HG03196 (cell line): Measurements from ENCODE around the gene SH2D1B.

ENCODE experiments used
- ATAC-seq: cut with Tn5 transposase; IDR thresholded peaks from one replicate; pipeline ENCODE4 v1.9.1; 2021; ENCODE audit not compliant: unreplicated experiment

SH2D1B gene

GRCh38 chr1:162398999-162399580 is 12.8 kb downstream of the SH2D1B start:
- ATAC-seq, result no peak

- no peak for ATAC-seq
Measured at GRCh38 chr1:162397943-162398560, 13.9 kb downstream of the SH2D1B start.

GRCh38 chr1:162397039-162397448 is 14.9 kb downstream of the SH2D1B start:
- no peak for ATAC-seq

- ATAC-seq, result no peak
Measured at GRCh38 chr1:162396201-162396906, 15.6 kb downstream of the SH2D1B start.

- no peak for ATAC-seq
Measured at GRCh38 chr1:162391790-162392563, 20.0 kb downstream of the SH2D1B start.

GRCh38 chr1:162390396-162391185 is 21.3 kb downstream of the SH2D1B start:
- ATAC-seq, result no peak

- ATAC-seq, result no peak
Measured at GRCh38 chr1:162389971-162390370, 22.0 kb downstream of the SH2D1B start.

DNA sequence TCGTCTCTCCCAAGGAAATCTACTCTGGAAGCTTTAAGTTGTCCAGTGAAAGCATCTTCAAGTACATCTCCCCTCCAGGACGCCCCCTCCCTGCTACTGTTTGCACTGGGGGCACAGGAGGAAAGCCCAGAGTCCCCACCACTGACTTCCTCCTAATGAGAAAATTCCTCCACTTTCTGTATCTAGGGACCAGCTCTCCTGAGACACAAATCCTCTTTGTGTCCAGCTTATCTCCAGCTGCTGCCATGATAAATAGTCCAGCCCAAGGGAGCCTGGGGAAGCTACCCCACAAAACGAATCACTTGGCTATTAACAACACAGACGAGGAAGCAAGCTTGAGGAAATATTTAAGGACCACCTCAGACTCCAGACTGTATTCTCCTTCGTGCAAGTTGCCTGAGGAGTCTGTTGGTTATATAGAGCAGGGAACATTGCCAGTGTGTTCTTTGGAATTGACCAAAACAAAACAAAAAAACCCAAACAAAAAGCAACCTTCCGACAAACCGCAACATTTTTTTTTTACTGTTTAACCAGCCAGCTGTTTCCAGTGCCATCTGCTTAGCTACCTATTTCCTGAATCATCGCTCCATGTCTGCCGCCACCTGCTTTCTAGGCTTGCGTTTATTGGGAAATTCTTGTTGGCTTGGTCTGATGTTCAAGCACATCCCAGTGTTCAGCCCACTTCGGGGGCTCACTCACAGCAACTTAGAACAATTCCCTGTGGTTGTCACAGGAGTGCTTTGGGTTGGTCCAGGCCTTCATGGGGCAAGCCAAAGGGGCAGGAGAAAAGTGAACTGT is 22.7 kb downstream of the SH2D1B start:
- ATAC-seq, result no peak

DNA sequence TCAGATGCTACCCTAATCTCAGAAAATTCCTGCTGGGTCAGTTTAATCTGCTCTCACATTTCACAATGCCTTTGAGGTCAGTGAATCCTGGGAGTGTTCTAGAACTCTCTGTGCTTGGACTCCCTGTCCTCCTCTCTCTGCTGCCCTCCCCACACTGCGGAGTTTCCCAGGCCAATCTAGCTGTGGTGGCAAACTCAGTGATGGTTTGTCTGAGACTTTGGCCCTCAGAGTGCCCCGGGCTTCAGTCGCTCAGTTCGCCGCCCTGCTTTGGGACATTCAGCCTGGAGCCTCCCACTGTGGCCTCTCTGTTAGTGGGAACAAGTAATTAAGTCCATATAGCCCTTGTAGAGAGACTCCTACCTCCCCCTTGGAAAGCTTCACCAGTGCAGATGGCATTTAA is 23.3 kb downstream of the SH2D1B start:
- ATAC-seq, result no peak

DNA sequence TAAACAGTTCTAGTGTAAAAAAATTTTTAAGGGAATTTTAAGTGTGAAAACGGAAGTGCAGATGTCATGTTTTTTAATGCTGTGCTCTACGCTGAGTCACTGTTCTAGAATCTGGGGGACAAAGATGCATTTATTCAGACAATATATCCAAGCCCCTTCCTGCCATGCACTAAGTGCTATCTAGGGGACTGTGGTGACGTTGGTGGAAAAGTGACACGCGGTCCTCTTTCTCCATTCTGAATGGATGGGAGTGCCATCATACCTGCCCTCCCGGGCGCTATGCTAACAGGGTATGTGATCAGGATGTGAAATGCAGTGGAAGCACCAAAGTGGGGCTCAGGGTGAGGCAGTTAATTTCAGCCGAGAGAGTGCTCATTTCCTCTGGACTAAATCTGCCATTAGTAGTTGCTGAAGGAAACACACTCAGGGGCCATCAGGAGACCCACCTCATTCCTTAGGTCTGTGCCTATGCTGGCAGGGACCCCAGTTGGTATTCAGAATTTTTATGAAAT is 23.8 kb downstream of the SH2D1B start:
- no peak for ATAC-seq

GRCh38 chr1:162387226-162388082 is 24.5 kb downstream of the SH2D1B start:
- no peak for ATAC-seq

DNA sequence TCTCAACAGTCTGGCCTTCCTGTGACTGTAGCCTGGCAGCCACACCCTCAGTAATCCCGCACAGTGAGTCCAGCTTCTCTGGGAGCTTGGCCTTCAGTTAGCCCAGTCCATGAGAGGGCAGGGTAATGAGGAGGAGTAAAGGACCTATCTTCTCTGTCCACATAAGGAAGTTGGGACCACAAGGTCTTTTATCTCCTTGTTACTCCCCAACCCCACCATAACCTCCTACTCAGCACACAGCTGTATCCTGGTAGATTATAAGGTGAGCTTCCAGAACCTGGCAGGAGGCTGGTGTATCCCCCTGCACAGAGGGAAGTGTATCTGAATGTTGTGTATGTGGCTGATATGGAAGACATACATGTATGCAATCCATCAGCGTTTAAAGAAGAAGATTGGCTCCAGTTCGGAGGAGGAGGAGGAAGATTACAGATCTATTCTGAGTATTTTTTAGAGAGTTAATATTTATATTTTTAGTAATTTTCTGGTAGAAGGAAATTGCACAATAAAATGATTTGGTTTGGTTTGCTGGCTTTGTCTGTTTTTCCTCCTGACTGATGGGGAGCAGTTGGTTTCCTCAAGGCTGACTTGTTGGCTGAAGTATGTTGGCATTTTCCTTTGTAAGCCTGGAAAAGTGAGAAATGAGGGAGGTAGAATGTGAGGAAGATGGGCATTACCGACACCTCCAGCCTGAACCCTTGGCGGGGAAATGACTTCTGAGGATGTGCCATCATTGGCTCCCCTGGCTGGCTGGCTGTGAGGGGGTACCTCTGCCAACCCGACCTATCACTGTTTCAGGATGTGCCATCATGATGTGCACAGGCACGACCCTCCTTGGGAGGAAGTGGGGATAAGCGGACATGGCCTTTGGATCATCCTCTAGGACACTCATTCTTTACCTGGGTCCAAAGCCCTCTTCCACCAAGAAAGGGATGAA is 25.4 kb downstream of the SH2D1B start:
- ATAC-seq, result no peak

DNA sequence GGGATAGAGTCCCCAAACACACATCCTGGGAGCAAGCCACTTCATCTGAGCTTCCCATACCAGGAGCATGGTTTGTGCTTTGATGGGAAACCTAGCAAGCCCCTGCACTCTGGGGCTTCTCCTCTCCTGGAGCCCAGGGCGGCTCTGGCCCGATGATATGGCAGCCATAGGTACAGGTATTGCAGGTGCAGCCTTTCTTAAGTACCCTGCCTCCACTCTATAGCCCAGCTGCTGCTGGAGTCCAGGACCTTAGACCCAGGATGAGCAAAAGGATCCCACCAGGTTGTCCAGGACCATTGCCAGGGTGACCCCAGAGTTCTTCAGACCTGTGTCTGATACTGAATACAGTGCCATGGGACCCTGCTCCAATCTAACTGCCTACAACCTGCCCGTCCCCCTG is 26.2 kb downstream of the SH2D1B start:
- no peak for ATAC-seq

DNA sequence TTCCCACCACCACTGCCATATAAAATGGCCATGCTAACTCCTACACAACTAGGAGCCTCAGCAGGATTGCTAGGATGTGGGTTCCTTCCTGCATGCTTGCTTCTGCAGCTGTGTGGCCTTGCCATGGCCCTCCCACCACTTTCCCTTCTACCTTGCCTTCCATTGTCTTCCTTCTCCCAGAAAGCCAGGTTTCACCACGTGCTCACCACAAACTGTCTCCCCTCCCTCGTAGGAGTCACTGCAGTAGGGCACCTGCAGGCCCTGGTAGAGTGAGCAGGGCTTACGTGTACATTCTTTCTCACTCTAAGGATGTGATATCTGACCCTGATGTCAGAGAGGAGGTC is 26.7 kb downstream of the SH2D1B start:
- no peak for ATAC-seq

GRCh38 chr1:162384601-162385279 is 27.2 kb downstream of the SH2D1B start:
- ATAC-seq, result no peak

DNA sequence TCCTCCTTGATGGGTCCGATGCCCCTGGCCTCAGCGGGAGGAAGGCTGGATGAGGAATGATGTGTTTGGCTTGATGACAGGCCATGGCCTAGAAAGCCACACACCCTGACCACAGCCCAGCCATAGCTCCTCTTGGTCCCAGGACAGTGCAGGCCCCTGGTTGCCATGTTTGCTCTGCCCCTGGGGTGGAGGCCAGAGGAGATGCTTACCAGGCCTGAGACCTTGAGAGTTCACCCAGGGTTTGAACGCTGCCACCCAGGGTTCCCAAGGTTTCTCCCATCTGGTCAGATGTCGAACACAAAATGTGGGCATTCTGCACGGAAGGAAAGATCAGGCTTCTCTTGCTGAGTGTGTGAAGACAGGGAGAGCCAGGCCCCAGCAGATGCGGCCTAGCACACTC is 27.8 kb downstream of the SH2D1B start:
- no peak for ATAC-seq

- ATAC-seq, result no peak
Measured at GRCh38 chr1:162383516-162383915, 28.4 kb downstream of the SH2D1B start.
